ENCODE results near the gene ZBTB9. TPM values are rescaled to one million over a fixed set of nuclear protein-coding genes. Genes with fewer than 3 reads are reported as not detected.

ZBTB9 gene
- total and polyA plus RNA-seq, 8 donors: 5.8 to 13.6 (median 10.4) TPM

- DNase-seq: no peak
- intact Hi-C loops (cut with DNase I): no loop called here
- Histone ChIP-seq H3K27me3 (no peaks in the 10 kb centered on the region), H3K4me3 (no peak overlapping the region), H3K27ac (no peak overlapping the region), H3K4me1 (peaks cover 4 to 36% of the 10 kb centered on the region in 2 donors), H3K36me3 (peaks cover 0 to 36% of the 10 kb centered on the region in 2 donors), H3K9me3 (no peaks in the 10 kb centered on the region)
- TF ChIP-seq CTCF (IDR thresholded peaks at IDR 0.05): no peak
- ATAC-seq: no peak
Observed at GRCh38 chr6:33433544-33434191, 20.7 kb upstream of the ZBTB9 start.

GRCh38 chr6:33434961-33435360 lies 19.4 kb upstream of the ZBTB9 start:
- Histone ChIP-seq H3K4me3 (no peak overlapping the region), H3K4me1 (peaks cover 4 to 23% of the 10 kb centered on the region in 2 donors), H3K9me3 (no peaks in the 10 kb centered on the region), H3K27ac (no peak overlapping the region), H3K27me3 (no peaks in the 10 kb centered on the region), H3K36me3 (peaks cover 0 to 44% of the 10 kb centered on the region in 2 donors)
- DNase-seq (no peak), ATAC-seq (no peak)
- intact Hi-C loops (cut with DNase I): no loop called here
- no peak for TF ChIP-seq CTCF (IDR thresholded peaks at IDR 0.05)

DNA sequence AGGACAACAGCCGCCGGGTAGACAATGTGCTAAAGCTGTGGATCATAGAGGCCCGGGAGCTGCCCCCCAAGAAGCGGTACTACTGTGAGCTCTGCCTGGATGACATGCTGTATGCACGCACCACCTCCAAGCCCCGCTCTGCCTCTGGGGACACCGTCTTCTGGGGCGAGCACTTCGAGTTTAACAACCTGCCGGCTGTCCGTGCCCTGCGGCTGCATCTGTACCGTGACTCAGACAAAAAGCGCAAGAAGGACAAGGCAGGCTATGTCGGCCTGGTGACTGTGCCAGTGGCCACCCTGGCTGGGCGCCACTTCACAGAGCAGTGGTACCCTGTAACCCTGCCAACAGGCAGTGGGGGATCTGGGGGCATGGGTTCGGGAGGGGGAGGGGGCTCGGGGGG lies 16.7 kb upstream of the ZBTB9 start:
- Histone ChIP-seq H3K36me3 (peaks cover 0 to 66% of the 10 kb centered on the region in 2 donors), H3K4me3 (no peak overlapping the region), H3K4me1 (no peaks in the 10 kb centered on the region), H3K9me3 (no peaks in the 10 kb centered on the region), H3K27ac (no peak overlapping the region), H3K27me3 (no peaks in the 10 kb centered on the region)
- DNase-seq (no peak), ATAC-seq (no peak)
- TF ChIP-seq CTCF (IDR thresholded peaks at IDR 0.05): no peak
- intact Hi-C loops (cut with DNase I): no loop called here

GRCh38 chr6:33438978-33439594 lies 15.3 kb upstream of the ZBTB9 start:
- no peak for DNase-seq
- intact Hi-C loops (cut with DNase I): no loop called here
- H3K36me3 ChIP-seq: peaks cover 0 to 80% of the 10 kb centered on the region in 2 donors
- H3K27me3 ChIP-seq: no peaks in the 10 kb centered on the region
- no peaks in the 10 kb centered on the region for H3K9me3 ChIP-seq
- no peak overlapping the region for H3K4me3 ChIP-seq
- ATAC-seq: no peak
- H3K27ac ChIP-seq: no peak overlapping the region
- no peaks in the 10 kb centered on the region for H3K4me1 ChIP-seq
- no peak for TF ChIP-seq CTCF (IDR thresholded peaks at IDR 0.05)

GRCh38 chr6:33439956-33440648 lies 14.3 kb upstream of the ZBTB9 start:
- H3K27ac ChIP-seq: no peak overlapping the region
- H3K36me3 ChIP-seq: peaks cover 0 to 84% of the 10 kb centered on the region in 2 donors
- no peaks in the 10 kb centered on the region for H3K9me3 ChIP-seq
- TF ChIP-seq CTCF (IDR thresholded peaks at IDR 0.05): no peak
- DNase-seq: no peak
- no peak for ATAC-seq
- H3K4me1 ChIP-seq: peaks cover 0 to 5% of the 10 kb centered on the region in 2 donors
- intact Hi-C loops (cut with DNase I): no loop called here
- no peaks in the 10 kb centered on the region for H3K27me3 ChIP-seq
- no peak overlapping the region for H3K4me3 ChIP-seq
